HEK293 (cell line): ENCODE results near the gene GABPB1.

Experiments
- REPIN1 ChIP-seq: fragments of 450-650 bp; formaldehyde crosslinking; IDR thresholded peaks from 2 replicates; pipeline ENCODE4 v1.5.1; 2017; ENCODE audit warnings: missing biosample characterization, missing genetic modification characterization, low read depth
- SALL2 ChIP-seq: fragments of 450-650 bp; formaldehyde crosslinking; IDR thresholded peaks from 2 replicates; pipeline ENCODE4 v1.5.0; 2017; ENCODE audit warnings: missing biosample characterization, mild to moderate bottlenecking, missing genetic modification characterization, borderline replicate concordance
- SP2 ChIP-seq: fragments of 450-650 bp; formaldehyde crosslinking; IDR thresholded peaks from 2 replicates; pipeline ENCODE4 v1.5.1; 2016; ENCODE audit warnings: missing biosample characterization, missing genetic modification characterization
- TCF7L2 ChIP-seq: IDR thresholded peaks from 2 replicates; pipeline ENCODE4 v1.6.1; 2011; ENCODE audit warnings: low read depth, mild to moderate bottlenecking, inconsistent platforms, low read length, moderate library complexity, borderline replicate concordance
- YY1 ChIP-seq: fragments of 450-650 bp; formaldehyde crosslinking; IDR thresholded peaks from 2 replicates; pipeline ENCODE4 v1.5.1; 2018; ENCODE audit warnings: missing biosample characterization, missing genetic modification characterization
- ZNF146 ChIP-seq: fragments of 450-650 bp; formaldehyde crosslinking; IDR thresholded peaks from 2 replicates; pipeline ENCODE4 v1.5.1; 2016; ENCODE audit warnings: missing biosample characterization, missing genetic modification characterization
- ZNF335 ChIP-seq: fragments of 450-650 bp; formaldehyde crosslinking; conservative IDR thresholded peaks from 2 replicates; pipeline ENCODE4 v1.5.1; 2016; ENCODE audit warnings: missing biosample characterization, missing genetic modification characterization
- ZNF404 ChIP-seq: fragments of 450-650 bp; formaldehyde crosslinking; IDR thresholded peaks from 2 replicates; pipeline ENCODE4 v1.5.1; 2017; ENCODE audit warnings: missing biosample characterization, missing genetic modification characterization
- ZNF560 ChIP-seq: fragments of 450-650 bp; formaldehyde crosslinking; IDR thresholded peaks from 2 replicates; pipeline ENCODE4 v1.5.1; 2017; ENCODE audit warnings: missing biosample characterization, missing genetic modification characterization, borderline replicate concordance
- TF ChIP-seq, protein P1 (sequence below): fragments of 450-650 bp; formaldehyde crosslinking; IDR thresholded peaks from 2 replicates; pipeline ENCODE4 v1.5.1; 2016; ENCODE audit warnings: missing biosample characterization, missing genetic modification characterization
- TF ChIP-seq, protein P2 (sequence below): fragments of 450-650 bp; formaldehyde crosslinking; IDR thresholded peaks from 2 replicates; pipeline ENCODE4 v1.5.1; 2016; ENCODE audit warnings: missing biosample characterization, missing genetic modification characterization
- TF ChIP-seq, protein P3 (sequence below): fragments of 450-650 bp; formaldehyde crosslinking; IDR thresholded peaks from 2 replicates; pipeline ENCODE4 v1.5.1; 2016; ENCODE audit warnings: missing biosample characterization, missing genetic modification characterization, low read depth
- TF ChIP-seq, protein P4 (sequence below): fragments of 450-650 bp; formaldehyde crosslinking; IDR thresholded peaks from 2 replicates; pipeline ENCODE4 v1.5.1; 2016; ENCODE audit warnings: missing biosample characterization, missing genetic modification characterization

DNA sequence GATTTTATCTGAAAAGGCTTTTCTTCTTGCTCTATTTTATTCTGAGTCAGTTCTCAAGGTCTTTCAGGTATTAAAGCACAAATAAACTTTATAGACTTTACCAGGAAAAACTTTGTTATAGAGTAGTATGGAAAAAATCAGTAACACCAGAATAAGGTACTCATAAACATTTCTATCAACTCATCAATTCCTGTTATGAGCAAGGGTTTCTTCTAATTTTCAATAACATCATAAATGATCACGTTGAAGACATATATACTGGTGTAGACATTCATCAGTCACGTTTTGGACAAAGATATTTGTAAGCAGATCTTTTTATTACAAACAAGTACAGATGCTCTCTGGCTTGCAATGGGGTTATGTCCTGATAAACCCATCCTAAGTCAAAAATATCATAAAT is 79.9 kb downstream of the GABPB1 start:
- TF ChIP-seq, protein P1, sequence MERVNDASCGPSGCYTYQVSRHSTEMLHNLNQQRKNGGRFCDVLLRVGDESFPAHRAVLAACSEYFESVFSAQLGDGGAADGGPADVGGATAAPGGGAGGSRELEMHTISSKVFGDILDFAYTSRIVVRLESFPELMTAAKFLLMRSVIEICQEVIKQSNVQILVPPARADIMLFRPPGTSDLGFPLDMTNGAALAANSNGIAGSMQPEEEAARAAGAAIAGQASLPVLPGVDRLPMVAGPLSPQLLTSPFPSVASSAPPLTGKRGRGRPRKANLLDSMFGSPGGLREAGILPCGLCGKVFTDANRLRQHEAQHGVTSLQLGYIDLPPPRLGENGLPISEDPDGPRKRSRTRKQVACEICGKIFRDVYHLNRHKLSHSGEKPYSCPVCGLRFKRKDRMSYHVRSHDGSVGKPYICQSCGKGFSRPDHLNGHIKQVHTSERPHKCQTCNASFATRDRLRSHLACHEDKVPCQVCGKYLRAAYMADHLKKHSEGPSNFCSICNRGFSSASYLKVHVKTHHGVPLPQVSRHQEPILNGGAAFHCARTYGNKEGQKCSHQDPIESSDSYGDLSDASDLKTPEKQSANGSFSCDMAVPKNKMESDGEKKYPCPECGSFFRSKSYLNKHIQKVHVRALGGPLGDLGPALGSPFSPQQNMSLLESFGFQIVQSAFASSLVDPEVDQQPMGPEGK (tag by site-specific recombination): no peak
- TF ChIP-seq, protein P2, sequence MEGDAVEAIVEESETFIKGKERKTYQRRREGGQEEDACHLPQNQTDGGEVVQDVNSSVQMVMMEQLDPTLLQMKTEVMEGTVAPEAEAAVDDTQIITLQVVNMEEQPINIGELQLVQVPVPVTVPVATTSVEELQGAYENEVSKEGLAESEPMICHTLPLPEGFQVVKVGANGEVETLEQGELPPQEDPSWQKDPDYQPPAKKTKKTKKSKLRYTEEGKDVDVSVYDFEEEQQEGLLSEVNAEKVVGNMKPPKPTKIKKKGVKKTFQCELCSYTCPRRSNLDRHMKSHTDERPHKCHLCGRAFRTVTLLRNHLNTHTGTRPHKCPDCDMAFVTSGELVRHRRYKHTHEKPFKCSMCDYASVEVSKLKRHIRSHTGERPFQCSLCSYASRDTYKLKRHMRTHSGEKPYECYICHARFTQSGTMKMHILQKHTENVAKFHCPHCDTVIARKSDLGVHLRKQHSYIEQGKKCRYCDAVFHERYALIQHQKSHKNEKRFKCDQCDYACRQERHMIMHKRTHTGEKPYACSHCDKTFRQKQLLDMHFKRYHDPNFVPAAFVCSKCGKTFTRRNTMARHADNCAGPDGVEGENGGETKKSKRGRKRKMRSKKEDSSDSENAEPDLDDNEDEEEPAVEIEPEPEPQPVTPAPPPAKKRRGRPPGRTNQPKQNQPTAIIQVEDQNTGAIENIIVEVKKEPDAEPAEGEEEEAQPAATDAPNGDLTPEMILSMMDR (tag by site-specific recombination): no peak
- TF ChIP-seq SP2 (tag by site-specific recombination) (no peak), SALL2 (tag by site-specific recombination) (no peak), TCF7L2 (no peak), ZNF335 (tag by site-specific recombination) (no peak), ZNF560 (no peak), ZNF404 (tag by site-specific recombination) (no peak), ZNF146 (no peak), REPIN1 (tag by site-specific recombination) (no peak), YY1 (tag by site-specific recombination) (no peak)
- TF ChIP-seq, protein P3, sequence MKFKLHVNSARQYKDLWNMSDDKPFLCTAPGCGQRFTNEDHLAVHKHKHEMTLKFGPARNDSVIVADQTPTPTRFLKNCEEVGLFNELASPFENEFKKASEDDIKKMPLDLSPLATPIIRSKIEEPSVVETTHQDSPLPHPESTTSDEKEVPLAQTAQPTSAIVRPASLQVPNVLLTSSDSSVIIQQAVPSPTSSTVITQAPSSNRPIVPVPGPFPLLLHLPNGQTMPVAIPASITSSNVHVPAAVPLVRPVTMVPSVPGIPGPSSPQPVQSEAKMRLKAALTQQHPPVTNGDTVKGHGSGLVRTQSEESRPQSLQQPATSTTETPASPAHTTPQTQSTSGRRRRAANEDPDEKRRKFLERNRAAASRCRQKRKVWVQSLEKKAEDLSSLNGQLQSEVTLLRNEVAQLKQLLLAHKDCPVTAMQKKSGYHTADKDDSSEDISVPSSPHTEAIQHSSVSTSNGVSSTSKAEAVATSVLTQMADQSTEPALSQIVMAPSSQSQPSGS (tag by site-specific recombination): no peak
- TF ChIP-seq, protein P4, sequence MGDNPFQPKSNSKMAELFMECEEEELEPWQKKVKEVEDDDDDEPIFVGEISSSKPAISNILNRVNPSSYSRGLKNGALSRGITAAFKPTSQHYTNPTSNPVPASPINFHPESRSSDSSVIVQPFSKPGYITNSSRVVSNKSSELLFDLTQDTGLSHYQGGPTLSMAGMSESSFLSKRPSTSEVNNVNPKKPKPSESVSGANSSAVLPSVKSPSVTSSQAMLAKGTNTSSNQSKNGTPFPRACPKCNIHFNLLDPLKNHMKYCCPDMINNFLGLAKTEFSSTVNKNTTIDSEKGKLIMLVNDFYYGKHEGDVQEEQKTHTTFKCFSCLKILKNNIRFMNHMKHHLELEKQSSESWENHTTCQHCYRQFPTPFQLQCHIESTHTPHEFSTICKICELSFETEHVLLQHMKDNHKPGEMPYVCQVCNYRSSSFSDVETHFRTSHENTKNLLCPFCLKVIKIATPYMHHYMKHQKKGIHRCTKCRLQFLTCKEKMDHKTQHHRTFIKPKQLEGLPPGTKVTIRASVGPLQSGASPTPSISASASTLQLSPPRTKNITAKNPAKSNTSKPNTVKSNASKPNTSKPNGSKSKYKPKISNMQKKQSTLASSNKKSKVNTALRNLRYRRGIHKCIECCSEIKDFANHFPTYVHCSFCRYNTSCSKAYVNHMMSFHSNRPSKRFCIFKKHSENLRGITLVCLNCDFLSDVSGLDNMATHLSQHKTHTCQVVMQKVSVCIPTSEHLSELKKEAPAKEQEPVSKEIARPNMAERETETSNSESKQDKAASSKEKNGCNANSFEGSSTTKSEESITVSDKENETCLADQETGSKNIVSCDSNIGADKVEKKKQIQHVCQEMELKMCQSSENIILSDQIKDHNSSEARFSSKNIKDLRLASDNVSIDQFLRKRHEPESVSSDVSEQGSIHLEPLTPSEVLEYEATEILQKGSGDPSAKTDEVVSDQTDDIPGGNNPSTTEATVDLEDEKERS: no peak
